SK-N-SH (cell line): Measurements from ENCODE around the gene MMP24OS. TPM values are rescaled to one million over a fixed set of nuclear protein-coding genes. Genes with fewer than 3 reads are reported as not detected.

Source experiments
- CTCF ChIA-PET: fragments of 300-600, 350-600 bp; formaldehyde crosslinking; extraction: SDS; loops from one replicate; lab custom pipeline; 2021; lab: Yijun Ruan, JAX
- POLR2A ChIA-PET: fragments of 350-600 bp; sonication (Branson Sonifier 250); formaldehyde crosslinking; extraction: SDS; loops from one replicate; lab custom pipeline; 2020; ENCODE audit warnings: antibody characterized with exemption, inconsistent platforms; lab: Yijun Ruan, JAX
- DNase-seq: peaks from one replicate; pipeline ENCODE4 v3.0.0; 2012
- H2AFZ ChIP-seq: fragments of 200-600 bp; sonication (generic); 2 replicates; pipeline ENCODE4 v1.8.1; 2016; ENCODE audit warnings: antibody characterized with exemption, mild to moderate bottlenecking, low read depth
- H3F3A ChIP-seq: fragments of 200-600 bp; sonication (generic); replicated peaks from 2 replicates; pipeline ENCODE3; 2016; ENCODE audit warnings: antibody characterized with exemption, mild to moderate bottlenecking; ENCODE audit not compliant: insufficient read depth
- H3K27ac ChIP-seq, 2 experiments: fragments of 200-500 bp in 1 of 2; fragments of 200-600 bp in 1 of 2; sonication (Bioruptor generic) in 1 of 2; sonication (generic), shearing (Covaris generic) in 1 of 2; 2 replicates each; pipeline versions ENCODE4 v1.5.1 to v1.6.1; 2014 to 2016; ENCODE audit warnings: low read depth in 2 of 2, inconsistent platforms in 1 of 2, low read length in 1 of 2, mild to moderate bottlenecking in 1 of 2, mixed read lengths in 1 of 2
- H3K27me3 ChIP-seq: fragments of 200-600 bp; sonication (generic), shearing (Covaris generic); 2 replicates; pipeline ENCODE4 v1.6.1; 2016; ENCODE audit warnings: mixed run types; ENCODE audit not compliant: insufficient read depth
- H3K36me3 ChIP-seq, 2 experiments: fragments of 200-500 bp in 1 of 2; fragments of 200-600 bp in 1 of 2; sonication (Bioruptor generic) in 1 of 2; sonication (generic) in 1 of 2; replicated peaks in 1 of 2; 2 replicates each; pipeline versions ENCODE3 to v1.5.1; 2014 to 2016; ENCODE audit warnings: low read length in 1 of 2, mild to moderate bottlenecking in 1 of 2; ENCODE audit not compliant: insufficient read depth in 2 of 2, control insufficient read depth in 1 of 2
- H3K4me1 ChIP-seq, 2 experiments: fragments of 200-500 bp in 1 of 2; fragments of 200-600 bp in 1 of 2; sonication (Bioruptor generic) in 1 of 2; sonication (generic), shearing (Covaris generic) in 1 of 2; 2 replicates each; pipeline versions ENCODE4 v1.5.1 to v1.6.1; 2014 to 2016; ENCODE audit warnings: low read depth in 1 of 2, low read length in 1 of 2, mixed run types in 1 of 2; ENCODE audit not compliant: insufficient read depth in 2 of 2, control insufficient read depth in 1 of 2
- H3K4me2 ChIP-seq: fragments of 200-600 bp; sonication (generic), shearing (Covaris generic); 2 replicates; pipeline ENCODE4 v1.6.1; 2017; ENCODE audit warnings: mixed run types
- H3K4me3 ChIP-seq, 2 experiments: fragments of 200-500 bp in 1 of 2; fragments of 200-600 bp in 1 of 2; sonication (Bioruptor generic) in 1 of 2; sonication (generic), shearing (Covaris generic) in 1 of 2; 2 replicates each; pipeline versions ENCODE4 v1.5.1 to v1.8.1; 2014 to 2016; ENCODE audit warnings: low read depth in 2 of 2, inconsistent platforms in 1 of 2, low read length in 1 of 2, mild to moderate bottlenecking in 1 of 2, mixed read lengths in 1 of 2, moderate library complexity in 1 of 2
- H3K79me2 ChIP-seq: fragments of 200-600 bp; sonication (generic); 2 replicates; pipeline ENCODE4 v1.8.1; 2017; ENCODE audit warnings: mild to moderate bottlenecking; ENCODE audit not compliant: insufficient read depth
- H3K9ac ChIP-seq: fragments of 200-600 bp; sonication (generic); 2 replicates; pipeline ENCODE4 v1.6.1; 2017; ENCODE audit warnings: mixed run types
- H3K9me2 ChIP-seq: fragments of 200-600 bp; sonication (generic); 2 replicates; pipeline ENCODE4 v1.6.1; 2017; ENCODE audit warnings: mixed run types
- H3K9me3 ChIP-seq: fragments of 200-600 bp; sonication (generic); 2 replicates; pipeline ENCODE4 v1.6.1; 2017; ENCODE audit warnings: mixed run types, mild to moderate bottlenecking, moderate library complexity
- H4K20me1 ChIP-seq: fragments of 200-600 bp; sonication (generic); 2 replicates; pipeline ENCODE4 v1.6.1; 2017; ENCODE audit warnings: mild to moderate bottlenecking, mixed run types; ENCODE audit not compliant: insufficient read depth
- CHD2 ChIP-seq: fragments of 150-350 bp; IDR thresholded peaks from 2 replicates; pipeline ENCODE4 v1.6.1; 2018; ENCODE audit warnings: low read length; ENCODE audit not compliant: partially characterized antibody
- CTCF ChIP-seq: fragments of 200-600 bp; sonication (generic); IDR thresholded peaks from 2 replicates; pipeline ENCODE4 v1.6.1; 2017; ENCODE audit warnings: antibody characterized with exemption, mild to moderate bottlenecking, moderate library complexity
- ELF1 ChIP-seq: IDR thresholded peaks from 2 replicates; pipeline ENCODE4 v1.4.0; 2012
- EP300 ChIP-seq, 2 experiments: IDR thresholded peaks; 2 replicates each; pipeline versions ENCODE4 v1.4.0 to v1.6.1; 2012; ENCODE audit warnings: borderline replicate concordance in 1 of 2, low read depth in 1 of 2, low read length in 1 of 2
- EZH2phosphoT487 ChIP-seq: fragments of 200-600 bp; sonication (generic); IDR thresholded peaks from 2 replicates; pipeline ENCODE4 v1.6.1; 2017; ENCODE audit warnings: low read depth, mixed run types, mild to moderate bottlenecking, antibody characterized with exemption, moderate library complexity, borderline replicate concordance
- FOSL2 ChIP-seq: IDR thresholded peaks from 2 replicates; pipeline ENCODE4 v1.4.0; 2012; ENCODE audit warnings: low read depth, mild to moderate bottlenecking, moderate library complexity, borderline replicate concordance
- FOXJ3 ChIP-seq: sonication (generic); formaldehyde crosslinking; IDR thresholded peaks from 2 replicates; pipeline ENCODE4 v1.5.1; 2020; ENCODE audit warnings: mild to moderate bottlenecking, missing genetic modification reagents
- GABPA ChIP-seq: IDR thresholded peaks from 2 replicates; pipeline ENCODE4 v1.4.0; 2012; ENCODE audit warnings: low read depth, mild to moderate bottlenecking
- IRF3 ChIP-seq: fragments of 150-350 bp; IDR thresholded peaks from 2 replicates; pipeline ENCODE4 v1.6.1; 2016; ENCODE audit warnings: mild to moderate bottlenecking, low read depth, low read length
- JUND ChIP-seq: IDR thresholded peaks from 2 replicates; pipeline ENCODE4 v1.4.0; 2012
- MAX ChIP-seq: IDR thresholded peaks from 2 replicates; pipeline ENCODE4 v1.4.0; 2012; ENCODE audit warnings: low read depth
- MEF2A ChIP-seq: IDR thresholded peaks from 2 replicates; pipeline ENCODE4 v1.4.0; 2012; ENCODE audit warnings: low read depth, borderline replicate concordance
- MXI1 ChIP-seq: IDR thresholded peaks from 2 replicates; pipeline ENCODE4 v1.6.1; 2012; ENCODE audit warnings: mild to moderate bottlenecking, low read depth, low read length, improper control_type of control experiment
- NFIC ChIP-seq: IDR thresholded peaks from 2 replicates; pipeline ENCODE4 v1.4.0; 2012; ENCODE audit warnings: borderline replicate concordance
- NRF1 ChIP-seq: IDR thresholded peaks from 2 replicates; pipeline ENCODE4 v1.6.1; 2012; ENCODE audit warnings: low read depth, mild to moderate bottlenecking, low read length
- PBX3 ChIP-seq: IDR thresholded peaks from 2 replicates; pipeline ENCODE4; 2012
- RAD21 ChIP-seq: IDR thresholded peaks from 2 replicates; pipeline ENCODE4 v1.6.1; 2012; ENCODE audit warnings: mild to moderate bottlenecking, low read length
- RFX5 ChIP-seq: IDR thresholded peaks from 2 replicates; pipeline ENCODE4 v1.6.1; 2012; ENCODE audit warnings: mild to moderate bottlenecking, improper control_type of control experiment, low read length
- RXRA ChIP-seq: IDR thresholded peaks from 2 replicates; pipeline ENCODE4 v1.4.0; 2012; ENCODE audit warnings: low read depth, mild to moderate bottlenecking, borderline replicate concordance
- SIN3A ChIP-seq: IDR thresholded peaks from 2 replicates; pipeline ENCODE4 v1.6.1; 2012; ENCODE audit warnings: low read depth, mild to moderate bottlenecking, low read length, moderate library complexity, borderline replicate concordance
- SMC3 ChIP-seq: IDR thresholded peaks from 2 replicates; pipeline ENCODE4 v1.6.1; 2012; ENCODE audit warnings: low read depth, low read length, improper control_type of control experiment
- TCF12 ChIP-seq: IDR thresholded peaks from 2 replicates; pipeline ENCODE4 v1.4.0; 2012
- TEAD4 ChIP-seq: IDR thresholded peaks from 2 replicates; pipeline ENCODE4 v1.4.0; 2012; ENCODE audit warnings: mild to moderate bottlenecking, borderline replicate concordance; ENCODE audit not compliant: insufficient read depth
- USF1 ChIP-seq: IDR thresholded peaks from 2 replicates; pipeline ENCODE4 v1.4.0; 2012; ENCODE audit warnings: low read depth, borderline replicate concordance
- USF2 ChIP-seq: fragments of 150-350 bp; IDR thresholded peaks from 2 replicates; pipeline ENCODE4 v1.6.1; 2017; ENCODE audit warnings: antibody characterized with exemption, low read length, low read depth, borderline replicate concordance
- YY1 ChIP-seq: IDR thresholded peaks from 2 replicates; pipeline ENCODE4 v1.4.0; 2012; ENCODE audit warnings: low read depth, mild to moderate bottlenecking
- WGBS: methylation state at CpG from one replicate; pipeline ENCODE4 v1.1.6; 2017; ENCODE audit warnings: low lambda C conversion rate; 5-methylcytosine and 5-hydroxymethylcytosine counted together
- polyA plus RNA-seq, 3 experiments: library from polyadenylated mRNA; depleted of rRNA; stranded (reverse); fragments of >200 nt; gene quantifications; 2 replicates each; pipeline ENCODE4 v1.2.3, GENCODE V29; 2012

The MMP24OS gene
- polyA plus RNA-seq, 1 of the 3 experiments (the other 2 are of a cell fraction) = 53.1 TPM

GRCh38 chr20:35307666-35308653 lies 30.0 kb upstream of the MMP24OS start:
- Histone ChIP-seq H3F3A (peaks cover 63% of the 10 kb centered on the region), H3K4me1 (peaks cover 30 to 63% of the 10 kb centered on the region in 2 experiments; a peak in 3 of 4 replicates), H3K4me2 (peak overlapping the region; percentile 32), H3K27me3 (no peaks in the 10 kb centered on the region), H3K27ac (peak overlapping the region; percentile 97), H3K9me2 (no peaks in the 10 kb centered on the region), H3K9me3 (no peaks in the 10 kb centered on the region), H3K36me3 (no peaks in the 10 kb centered on the region), H4K20me1 (no peaks in the 10 kb centered on the region), H3K79me2 (no peaks in the 10 kb centered on the region), H3K4me3 (no peak overlapping the region), H2AFZ (no peak overlapping the region), H3K9ac (peak overlapping the region; percentile 55)
- no peak for DNase-seq
- ChIA-PET POLR2A (interaction anchor here (0.5 to 1.7 kb wide), 4 partner anchors 24 to 147 kb away, joined by 3 to 7 read pairs (median 4); partner anchors contain the start of gene CEP250), CTCF (interaction anchor here (0.6 to 16.5 kb wide), 18 partner anchors 9 to 134 kb away, joined by 3 to 323 read pairs (median 4); partner anchors contain the start of genes EIF6, FAM83C, GDF5 and UQCC1)
- 40% methylated on average over 12 of the region's 13 CpGs for WGBS
- TF ChIP-seq NRF1 = no peak
- no peak for TF ChIP-seq SMC3
- no peak for TF ChIP-seq RFX5
- TF ChIP-seq JUND = peak; percentile 54
- TF ChIP-seq EP300 (IDR thresholded peaks at IDR 0.05; ENCODE audit: borderline replicate concordance in 1 of 2, low read depth in 1 of 2, low read length in 1 of 2) = peak in 1 of 2 experiments; percentile 73; a peak in 2 of 4 replicates
- TF ChIP-seq TEAD4 = peak; percentile 73; the same call in 1 of the 2 replicates
- no peak for TF ChIP-seq FOXJ3 (CRISPR knock-in tag)
- TF ChIP-seq NFIC = peak; percentile 95
- TF ChIP-seq MXI1 = peak; percentile 92
- peak; percentile 40; the same call in 1 of the 2 replicates for TF ChIP-seq FOSL2
- no peak for TF ChIP-seq GABPA
- TF ChIP-seq RXRA = no peak; the same call in none of the 2 replicates
- TF ChIP-seq YY1 = no peak
- TF ChIP-seq TCF12 = peak; percentile 88
- TF ChIP-seq USF2 = no peak
- TF ChIP-seq RAD21 = no peak
- no peak for TF ChIP-seq CTCF
- no peak for TF ChIP-seq IRF3
- TF ChIP-seq SIN3A = no peak
- no peak for TF ChIP-seq ELF1
- no peak for TF ChIP-seq MEF2A
- TF ChIP-seq PBX3 = peak; percentile 51
- TF ChIP-seq EZH2phosphoT487 = no peak
- TF ChIP-seq CHD2 = no peak
- peak; percentile 98 for TF ChIP-seq MAX
- TF ChIP-seq USF1 = peak; percentile 33; the same call in 1 of the 2 replicates
